Fibroblast of skin of left biceps (primary cell): ENCODE measurements around the gene QRICH1.
A peak's percentile ranks its signal among the peaks of the same experiment; 100 is the strongest.

ENCODE experiments used
- DNase-seq, 2 experiments: peaks; one replicate each; pipeline ENCODE4 v3.0.0-alpha.2; 2013; ENCODE audit warnings: low read depth in 2 of 2

QRICH1 gene

GRCh38 chr3:49034650-49035049 lies 59.2 kb downstream of the QRICH1 start:
- no peak for DNase-seq

- no peak for DNase-seq
Measured at GRCh38 chr3:49032646-49033304, 61.1 kb downstream of the QRICH1 start.

- DNase-seq: no peak
Measured at GRCh38 chr3:49030321-49030720, 63.5 kb downstream of the QRICH1 start.

- DNase-seq: no peak
Measured at GRCh38 chr3:49029563-49029884, 64.3 kb downstream of the QRICH1 start.

GRCh38 chr3:49028673-49029562 lies 65.0 kb downstream of the QRICH1 start, which contains the start of gene IMPDH2:
TSS of gene IMPDH2 (minus strand) at chr3:49029398. CDS start at chr3:49029350, 48 bp downstream.
- DNase-seq: peak; percentile 73 to 78

- DNase-seq: no peak
Measured at GRCh38 chr3:49028298-49028672, 65.6 kb downstream of the QRICH1 start.

GRCh38 chr3:49027634-49028033 lies 66.2 kb downstream of the QRICH1 start:
- DNase-seq: no peak

GRCh38 chr3:49026536-49026935 lies 67.3 kb downstream of the QRICH1 start:
- no peak for DNase-seq

GRCh38 chr3:49025793-49026520 lies 67.9 kb downstream of the QRICH1 start:
- no peak for DNase-seq

GRCh38 chr3:49025005-49025792 lies 68.7 kb downstream of the QRICH1 start:
- DNase-seq: no peak

GRCh38 chr3:49024449-49024848 lies 69.4 kb downstream of the QRICH1 start:
- no peak for DNase-seq

- no peak for DNase-seq
Measured at GRCh38 chr3:49023775-49024174, 70.1 kb downstream of the QRICH1 start.

- no peak for DNase-seq
Measured at GRCh38 chr3:49022688-49023171, 71.1 kb downstream of the QRICH1 start.

GRCh38 chr3:49021813-49022687 lies 71.8 kb downstream of the QRICH1 start, which contains the start of gene NDUFAF3:
TSS of gene NDUFAF3 (plus strand) at chr3:49022121. CDS start at chr3:49022145, 24 bp downstream.
- DNase-seq: peak; percentile 71 to 74

- peak; percentile 91 to 93 for DNase-seq
Measured at GRCh38 chr3:49021213-49021812, 72.6 kb downstream of the QRICH1 start.

- DNase-seq: no peak
Measured at GRCh38 chr3:49020330-49021212, 73.3 kb downstream of the QRICH1 start.

- DNase-seq: no peak
Measured at GRCh38 chr3:49019941-49020329, 73.9 kb downstream of the QRICH1 start.

GRCh38 chr3:49018707-49019006 lies 75.2 kb downstream of the QRICH1 start:
- no peak for DNase-seq
